HepG2 (cell line): ENCODE data around the gene HBB. TPM values are rescaled to one million over a fixed set of nuclear protein-coding genes. Genes with fewer than 3 reads are reported as not detected.

Source experiments
- ATAC-seq: fragments of 200-7000 bp; cut with Tn5 transposase; 3 replicates; pipeline ENCODE4 v1.9.1; 2020; ENCODE audit warnings: mild to moderate bottlenecking, moderate library complexity
- BruUV-seq: library from RNA; stranded (reverse); fragments of 400-500 nt; replicated peaks from 2 replicates; lab custom pipeline; 2021; lab: Mats Ljungman, UMichigan
- CTCF ChIA-PET: fragments of 300-600 bp; formaldehyde crosslinking; extraction: SDS; loops from one replicate; lab custom pipeline; 2021; ENCODE audit warnings: low total read pairs, inconsistent platforms, low intra/inter-chr PET ratio; lab: Yijun Ruan, JAX
- POLR2A ChIA-PET: fragments of 350-600 bp; sonication (Branson Sonifier 250); formaldehyde crosslinking; loops from one replicate; lab custom pipeline; 2020; ENCODE audit warnings: antibody characterized with exemption, inconsistent platforms; lab: Yijun Ruan, JAX
- DNase-seq: peaks from one replicate; pipeline ENCODE4 v3.0.0-alpha.2; 2015; ENCODE audit warnings: low spot score
- FAIRE-seq: peaks from 3 replicates; lab custom pipeline; 2011; peaks lifted over from hg19 to GRCh38; lab: Jason Lieb, UNC
- H2AFZ ChIP-seq: one replicate; pipeline ENCODE4 v1.6.1; 2011; ENCODE audit warnings: low read length, inconsistent platforms
- H3K27ac ChIP-seq: fragments of 300-600 bp; 3 replicates; pipeline ENCODE4 v1.8.0; 2011; ENCODE audit warnings: mixed run types, mild to moderate bottlenecking, mixed read lengths, low read length, inconsistent platforms; ENCODE audit not compliant: insufficient read depth; ENCODE audit errors: extremely low read length
- H3K27me3 ChIP-seq, 2 experiments: fragments of 200-600 bp in 1 of 2; 2 replicates in 1 of 2; 3 replicates in 1 of 2; pipeline versions ENCODE4 v1.6.0 to v1.8.0; 2011; ENCODE audit warnings: low read length in 2 of 2, mild to moderate bottlenecking in 2 of 2, moderate library complexity in 2 of 2, inconsistent platforms in 1 of 2; ENCODE audit not compliant: insufficient read depth in 2 of 2, control insufficient read depth in 1 of 2
- H3K36me3 ChIP-seq, 2 experiments: fragments of 200-600 bp in 1 of 2; replicated peaks in 1 of 2; 2 replicates in 1 of 2; 3 replicates in 1 of 2; pipeline versions ENCODE4 v1.5.1 to v1.8.0; 2011; ENCODE audit warnings: low read length in 2 of 2, inconsistent platforms in 1 of 2; ENCODE audit not compliant: insufficient read depth in 2 of 2, control insufficient read depth in 1 of 2
- H3K4me1 ChIP-seq: 2 replicates; pipeline ENCODE4 v1.5.1; 2012; ENCODE audit warnings: low read length, inconsistent platforms; ENCODE audit not compliant: insufficient read depth
- H3K4me2 ChIP-seq: 2 replicates; pipeline ENCODE4 v1.6.0; 2011; ENCODE audit warnings: low read depth, low read length, inconsistent platforms
- H3K4me3 ChIP-seq, 3 experiments: fragments of 200-600 bp in 1 of 3; sonication (generic), shearing (Covaris generic) in 1 of 3; replicated peaks in 1 of 3; 2 replicates each; pipeline ENCODE4 v1.5.1; 2011 to 2016; ENCODE audit warnings: low read length in 3 of 3, inconsistent platforms in 2 of 3, low read depth in 2 of 3, mild to moderate bottlenecking in 2 of 3, control low read depth in 1 of 3, mixed read lengths in 1 of 3; ENCODE audit not compliant: insufficient read depth in 1 of 3
- H3K79me2 ChIP-seq: one replicate; pipeline ENCODE4 v1.6.1; 2011; ENCODE audit warnings: low read length, inconsistent platforms; ENCODE audit not compliant: insufficient read depth
- H3K9ac ChIP-seq: 2 replicates; pipeline ENCODE4 v1.6.0; 2011; ENCODE audit warnings: mild to moderate bottlenecking, low read depth, low read length, inconsistent platforms; ENCODE audit not compliant: insufficient read depth
- H3K9me3 ChIP-seq: 2 replicates; pipeline ENCODE4 v1.5.1; 2012; ENCODE audit warnings: mild to moderate bottlenecking, low read length
- H4K20me1 ChIP-seq: 2 replicates; pipeline ENCODE4 v1.6.0; 2011; ENCODE audit warnings: inconsistent platforms, mild to moderate bottlenecking, low read length, moderate library complexity; ENCODE audit not compliant: insufficient read depth
- HMGXB3 ChIP-seq: sonication (generic); formaldehyde crosslinking; IDR thresholded peaks from 2 replicates; pipeline ENCODE4 v1.4.0; 2020; ENCODE audit warnings: missing genetic modification reagents, borderline replicate concordance
- ZUFSP ChIP-seq: sonication (generic); formaldehyde crosslinking; IDR thresholded peaks from 2 replicates; pipeline ENCODE4 v1.9.0; 2021; ENCODE audit warnings: missing genetic modification reagents, mild to moderate bottlenecking, borderline replicate concordance
- WGBS: methylation state at CpG from one replicate; pipeline ENCODE4 v1.1.6; 2017; ENCODE audit warnings: low lambda C conversion rate; 5-methylcytosine and 5-hydroxymethylcytosine counted together
- in situ Hi-C: cut with HindIII; loops from 2 replicates; pipeline ENCODE4 v1.10.0; 2017; ENCODE audit warnings: low pct_unique_long_range_greater_than_20kb; ENCODE audit not compliant: extremely low pct_ligation_motif_present
- intact Hi-C: fragments of 100-400 bp; cut with micrococcal nuclease; formaldehyde crosslinking; loops from one replicate; pipeline ENCODE4 v1.10.0; 2022; ENCODE audit not compliant: unreplicated experiment
- polyA plus RNA-seq, 8 experiments: library from polyadenylated mRNA; depleted of rRNA in 3 of 8; stranded (reverse) in 7 of 8; unstranded in 1 of 8; fragments of >200 nt; fragmentation: Illumina TruSeq in 4 of 8; extraction: Trizol in 4 of 8; gene quantifications; 2 replicates each; pipeline versions ENCODE4 v1.2.1 to v1.2.3, GENCODE V29; 2011 to 2016; ENCODE audit warnings: low read depth in 4 of 8, missing spikeins in 1 of 8, mixed read lengths in 1 of 8; ENCODE audit not compliant: insufficient read depth in 1 of 8
- total RNA-seq, 5 experiments: library from RNA; depleted of rRNA; stranded (reverse); fragments of >200 nt; fragmentation: Illumina TruSeq; extraction: Trizol; gene quantifications; 2 replicates each; pipeline ENCODE4 v1.2.3, GENCODE V29; 2016; ENCODE audit warnings: low read depth in 1 of 5

The HBB gene
- total and polyA plus RNA-seq, 2 of the 13 experiments (the other 11 are each of a cell fraction or from before 2014, with no cell fraction given), result not detected

- ATAC-seq, result no peak
Measured at GRCh38 chr11:5240056-5240455, 13.2 kb upstream of the HBB start.

More at GRCh38 chr11:5240056-5240455, 13.2 kb upstream of the HBB start:
- TF ChIP-seq HMGXB3 (no peak), ZUFSP (CRISPR knock-in tag) (no peak)
- TF ChIP-seq, all 625 proteins: peak for 0
- ChIA-PET POLR2A (no interaction called here), CTCF (no interaction called here)
- Histone ChIP-seq H3K9ac (no peak overlapping the region), H3K9me3 (no peaks in the 10 kb centered on the region), H3K4me3 (no peak overlapping the region), H4K20me1 (no peaks in the 10 kb centered on the region; the same call in 1 of the 2 replicates), H2AFZ (no peak overlapping the region), H3K27me3 (peaks cover 0 to 5% of the 10 kb centered on the region in 2 experiments; a peak in 1 of 5 replicates), H3K27ac (no peak overlapping the region), H3K36me3 (no peaks in the 10 kb centered on the region), H3K4me1 (no peaks in the 10 kb centered on the region), H3K79me2 (no peaks in the 10 kb centered on the region), H3K4me2 (no peak overlapping the region)
- FAIRE-seq (no peak), DNase-seq (no peak)
- no TSS peak for BruUV-seq
- intact Hi-C loops (no loop called here), in situ Hi-C loops (no loop called here)
- 0% methylated on average over 1 of the region's 1 CpG for WGBS
